AG09319 (cell line): ENCODE results near the gene PSMB8.

Experiments used
- DNase-seq: peaks from one replicate; pipeline ENCODE4 v3.0.0-alpha.2; 2010; ENCODE audit warnings: low read depth; ENCODE audit errors: extremely low read depth
- CTCF ChIP-seq: IDR thresholded peaks from 2 replicates; pipeline ENCODE4 v1.5.1; 2011; ENCODE audit warnings: low read depth, mild to moderate bottlenecking, inconsistent platforms, low read length, moderate library complexity

PSMB8 gene

DNA sequence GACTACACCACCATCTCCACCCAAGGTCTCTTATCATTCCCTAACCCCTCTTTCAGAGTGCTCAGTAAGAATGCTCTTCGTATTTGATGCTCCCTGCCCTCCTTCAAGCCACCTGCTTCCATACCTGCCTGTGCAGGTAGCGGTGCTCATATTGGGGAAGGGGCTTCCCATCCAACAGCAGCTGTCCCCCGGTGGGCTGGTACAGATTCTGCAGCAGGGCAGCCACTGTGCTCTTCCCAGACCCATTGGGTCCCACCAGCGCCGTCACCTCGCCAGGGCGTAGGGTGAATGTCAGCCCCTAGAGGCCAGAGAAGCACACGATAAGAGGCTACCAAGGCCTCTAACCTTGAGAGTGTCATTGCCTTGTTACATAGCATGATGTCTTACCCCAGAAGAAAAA is 3.9 kb upstream of the PSMB8 start:
- TF ChIP-seq CTCF, result no peak
- no peak for DNase-seq

DNA sequence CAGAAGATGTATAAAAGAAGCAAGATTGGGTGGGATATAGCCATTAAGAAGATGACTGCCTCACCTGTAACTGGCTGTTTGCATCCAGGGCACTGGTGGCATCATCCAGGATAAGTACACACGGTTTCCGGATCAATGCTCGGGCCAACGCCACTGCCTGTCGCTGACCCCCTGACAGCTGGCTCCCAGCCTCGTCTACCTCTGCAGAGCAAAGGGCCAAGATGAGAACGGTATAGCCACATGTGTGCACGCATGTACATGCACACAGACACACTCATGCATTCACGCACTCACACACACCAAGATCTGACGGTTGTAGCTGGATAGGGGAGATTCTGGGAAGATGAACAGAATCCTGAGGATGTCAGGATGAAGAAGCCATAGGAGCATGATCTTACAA is 3.2 kb upstream of the PSMB8 start:
- no peak for TF ChIP-seq CTCF

GRCh38 chr6:32845384-32845884 is 1.6 kb upstream of the PSMB8 start:
- no peak for DNase-seq
- no peak for TF ChIP-seq CTCF

More for the DNA sequence above, 3.2 kb upstream of the PSMB8 start:
- no peak for DNase-seq

GRCh38 chr6:32844839-32845383 is 1.1 kb upstream of the PSMB8 start:
- TF ChIP-seq CTCF, result no peak
- DNase-seq, result no peak

DNA sequence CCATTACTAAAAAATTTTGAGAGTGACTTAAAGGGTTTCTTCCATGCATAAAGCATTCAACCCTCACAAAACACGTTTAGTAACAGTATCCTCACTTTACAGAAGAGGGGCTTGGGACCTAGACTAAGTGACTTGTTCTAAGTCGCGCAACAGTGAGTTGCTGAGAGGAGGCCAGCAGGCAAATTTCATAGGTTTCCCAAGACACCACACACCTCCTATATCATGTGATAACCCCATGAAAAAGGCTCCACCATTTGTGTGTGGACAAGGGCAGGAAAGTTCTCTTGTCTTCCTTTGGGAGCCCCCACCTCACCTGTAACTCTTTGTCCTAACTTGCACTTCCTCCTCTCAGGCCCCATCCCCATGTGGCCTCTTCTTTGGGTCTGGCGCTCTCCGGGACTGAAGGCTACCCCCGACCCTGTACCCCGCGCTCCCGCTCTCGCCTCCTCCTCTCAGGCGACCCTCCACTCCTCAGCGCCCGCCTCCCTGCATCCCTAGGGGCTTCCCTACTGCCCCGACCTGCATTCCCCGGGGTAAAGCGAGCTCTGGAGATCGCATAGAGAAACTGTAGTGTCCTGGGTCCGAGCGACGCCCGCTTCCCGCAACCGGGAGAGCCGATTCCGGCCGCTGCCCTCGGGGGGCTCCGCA is 392 bp downstream of the PSMB8 start:
- TF ChIP-seq CTCF, result no peak
- DNase-seq, result no peak

- DNase-seq, result no peak
- TF ChIP-seq CTCF, result no peak
Observed at GRCh38 chr6:32842690-32843089, 1.2 kb downstream of the PSMB8 start.

GRCh38 chr6:32842021-32842650 is 1.7 kb downstream of the PSMB8 start:
- no peak for DNase-seq
- no peak for TF ChIP-seq CTCF
